ENCODE measurements around the gene ITGB7.

DNA sequence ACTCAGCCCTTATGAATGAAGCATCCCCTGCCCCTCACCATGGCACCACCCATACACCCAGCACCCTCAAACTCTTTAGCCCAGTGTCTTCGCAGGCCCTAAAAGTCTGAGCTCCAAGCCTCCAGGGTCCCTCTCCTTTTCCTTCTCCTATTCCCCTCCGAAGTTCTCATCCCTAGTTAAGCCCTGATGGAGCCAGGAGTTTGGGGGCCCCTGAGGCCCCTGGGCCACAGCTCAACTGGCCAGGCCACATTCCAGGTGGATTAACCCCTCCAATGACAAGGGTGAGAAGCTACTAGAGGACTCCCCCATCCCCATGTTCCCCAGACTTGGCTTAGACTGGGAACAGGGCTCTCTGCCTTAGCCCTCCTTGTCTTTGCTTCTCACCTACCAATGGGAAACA, 22.4 kb upstream of the ITGB7 start:
- TF ChIP-seq CTCF (tag by site-specific recombination; IDR thresholded peaks at IDR 0.05) (no peak), OVOL3 (tag by site-specific recombination; IDR thresholded peaks at IDR 0.05) (no peak), ZBTB8A (tag by site-specific recombination; IDR thresholded peaks at IDR 0.05) (no peak), ZNF362 (tag by site-specific recombination; IDR thresholded peaks at IDR 0.05) (no peak), ZNF398 (tag by site-specific recombination; IDR thresholded peaks at IDR 0.05) (no peak), ZNF664 (tag by site-specific recombination; IDR thresholded peaks at IDR 0.05) (no peak), ZNF701 (tag by site-specific recombination; IDR thresholded peaks at IDR 0.05) (no peak), ZNF560 (tag by site-specific recombination; IDR thresholded peaks at IDR 0.05; ENCODE audit: borderline replicate concordance) (no peak), KLF10 (tag by site-specific recombination; IDR thresholded peaks at IDR 0.05) (no peak), ZNF561 (tag by site-specific recombination; IDR thresholded peaks at IDR 0.05; ENCODE audit: borderline replicate concordance) (no peak)
